Aorta (tissue), 5 donors: Measurements from ENCODE around the gene NFYC. TPM values are rescaled to one million over a fixed set of nuclear protein-coding genes. Genes with fewer than 3 reads are reported as not detected.

Experiments used
- ATAC-seq: fragments of 200-7000 bp; cut with Tn5 transposase; one replicate; pipeline ENCODE4 v1.9.1; 2022; ENCODE audit warnings: moderate library complexity; ENCODE audit not compliant: low FRiP score
- DNase-seq, 2 donors: peaks; one replicate each; pipeline ENCODE4 v3.0.0-alpha.2; 2020
- H3K27ac ChIP-seq, 2 donors: one replicate each; pipeline ENCODE4 v1.5.1; 2013; ENCODE audit warnings: low read length in 2 of 2, mild to moderate bottlenecking in 2 of 2, moderate library complexity in 2 of 2, control low read depth in 1 of 2, inconsistent platforms in 1 of 2, low read depth in 1 of 2
- H3K27me3 ChIP-seq, 2 donors: one replicate each; pipeline ENCODE4 v1.6.1; 2013; ENCODE audit warnings: control low read depth in 1 of 2, low read length in 1 of 2, mild to moderate bottlenecking in 1 of 2, moderate library complexity in 1 of 2; ENCODE audit not compliant: insufficient read depth in 2 of 2, control insufficient read depth in 1 of 2
- H3K36me3 ChIP-seq, 2 donors: one replicate each; pipeline ENCODE4 v1.6.1; 2013; ENCODE audit warnings: control low read depth in 1 of 2, low read length in 1 of 2, mild to moderate bottlenecking in 1 of 2; ENCODE audit not compliant: insufficient read depth in 2 of 2, control insufficient read depth in 1 of 2
- H3K4me1 ChIP-seq, 2 donors: one replicate each; pipeline ENCODE4 v1.6.1; 2013; ENCODE audit warnings: low read length in 2 of 2, control low read depth in 1 of 2, mild to moderate bottlenecking in 1 of 2, moderate library complexity in 1 of 2; ENCODE audit not compliant: insufficient read depth in 2 of 2, control insufficient read depth in 1 of 2
- H3K4me3 ChIP-seq, 2 donors: one replicate each; pipeline ENCODE4 v1.5.1; 2013; ENCODE audit warnings: low read length in 2 of 2, control low read depth in 1 of 2, mild to moderate bottlenecking in 1 of 2
- H3K9me3 ChIP-seq: one replicate; pipeline ENCODE4 v1.6.1; 2013; ENCODE audit warnings: mild to moderate bottlenecking, low read length; ENCODE audit not compliant: control insufficient read depth
- WGBS, 2 donors: extraction: QIAGEN DNeasy Blood & Tissue Kit; methylation state at CpG; one replicate each; pipeline ENCODE4 v1.1.7; 2013; 5-methylcytosine and 5-hydroxymethylcytosine counted together
- intact Hi-C, 2 donors: fragments of 100-400 bp; cut with DNase I; formaldehyde crosslinking; loops; one replicate each; pipeline versions ENCODE4 v1.14.2 to v1.15.0; 2022
- polyA plus RNA-seq, 2 donors: library from polyadenylated mRNA; stranded (reverse); fragments of 200-250 nt; gene quantifications; one replicate each; pipeline ENCODE4 v1.2.3, GENCODE V29; 2013
- total RNA-seq, 2 donors: library from RNA; stranded (reverse); fragmentation: NEBNext Ultra II Directional; extraction: Animal tissue kit (Norgen Biotek cat#: 25700); gene quantifications; one replicate each; pipeline ENCODE4 v1.2.1, GENCODE V29; 2021
- donor health status: healthy with polysubstance abuse.
- donor health status: Bipolar disorder and iron deficiency.
- donor health status: DM: no; HTN: no; CAD: no.
- donor health status: DM: no; HTN: no; CAD: no.
- donor health status: DM: yes; HTN: yes; CAD: no.

Gene NFYC
- total and polyA plus RNA-seq, 4 donors: 21.3 to 56.4 (median 37.6) TPM

DNA sequence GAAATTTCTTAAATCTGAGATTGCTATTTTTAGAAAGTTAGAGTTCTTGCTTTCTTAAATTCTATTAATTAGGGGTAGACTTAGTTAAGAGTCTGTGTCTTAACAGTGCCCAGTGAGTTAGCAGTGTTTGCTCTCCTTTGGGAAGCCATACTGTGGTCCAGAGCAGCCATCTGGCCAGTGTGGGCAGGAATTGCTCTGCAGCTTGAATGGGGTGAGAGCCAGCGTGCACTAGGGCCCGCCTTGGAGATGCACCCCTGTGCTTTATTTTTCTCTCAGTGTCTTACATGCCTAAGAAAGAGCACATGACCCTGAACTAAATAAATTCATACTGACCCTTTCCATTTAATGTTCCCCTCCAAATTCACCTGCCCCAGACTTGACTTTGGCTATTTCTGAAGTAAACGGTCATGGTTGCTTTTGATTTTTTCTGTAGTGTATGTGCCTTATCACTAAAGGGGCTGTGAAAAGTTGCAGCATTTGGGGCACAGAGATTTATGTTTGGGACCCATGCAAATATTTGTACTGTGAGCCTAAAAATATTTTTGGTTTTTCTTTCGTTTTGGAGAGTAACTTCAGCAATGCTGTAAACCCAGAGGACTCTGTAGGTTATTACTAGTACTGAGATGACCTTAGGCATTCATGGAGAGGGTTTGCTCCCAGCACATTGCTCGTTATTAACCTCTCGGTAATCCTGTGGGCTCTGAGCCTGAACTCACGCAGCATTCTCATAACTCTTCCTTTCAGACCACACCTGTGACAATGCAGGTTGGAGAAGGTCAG, 70.8 kb downstream of the NFYC start:
- no peaks in the 10 kb centered on the region for H3K9me3 ChIP-seq
- peaks cover 6 to 13% of the 10 kb centered on the region in 2 donors for H3K36me3 ChIP-seq
- intact Hi-C loops: loop anchor here in 1 of 2 donors (10.0 kb wide), 1 partner anchor 58 kb away; no protein-coding TSS in a partner anchor
- no peak overlapping the region for H3K4me3 ChIP-seq
- WGBS, 2 donors: 61 to 66% methylated on average over 7 of the region's 7 CpGs
- ATAC-seq (no peak), DNase-seq (no peak)
- no peak overlapping the region for H3K27ac ChIP-seq
- no peaks in the 10 kb centered on the region for H3K4me1 ChIP-seq
- H3K27me3 ChIP-seq: no peaks in the 10 kb centered on the region

GRCh38 chr1:40763742-40764532, 72.4 kb downstream of the NFYC start:
- DNase-seq: no peak
- no peak for ATAC-seq
- H3K4me3 ChIP-seq: no peak overlapping the region
- H3K36me3 ChIP-seq: peaks cover 6 to 12% of the 10 kb centered on the region in 2 donors
- intact Hi-C loops: loop anchor here in 1 of 2 donors (10.0 kb wide), 1 partner anchor 59 kb away; no protein-coding TSS in a partner anchor
- WGBS, 2 donors: 74 to 76% methylated on average over 9 of the region's 9 CpGs
- H3K9me3 ChIP-seq: no peaks in the 10 kb centered on the region
- no peaks in the 10 kb centered on the region for H3K4me1 ChIP-seq
- no peak overlapping the region for H3K27ac ChIP-seq
- no peaks in the 10 kb centered on the region for H3K27me3 ChIP-seq

GRCh38 chr1:40764981-40765380, 73.5 kb downstream of the NFYC start:
- H3K27me3 ChIP-seq: no peaks in the 10 kb centered on the region
- H3K36me3 ChIP-seq: peaks cover 6 to 12% of the 10 kb centered on the region in 2 donors
- no peaks in the 10 kb centered on the region for H3K9me3 ChIP-seq
- no peak overlapping the region for H3K4me3 ChIP-seq
- intact Hi-C loops: loop anchor here in 1 of 2 donors (10.0 kb wide), 1 partner anchor 60 kb away; no protein-coding TSS in a partner anchor
- WGBS, 2 donors: 68 to 70% methylated on average over 2 of the region's 2 CpGs
- no peaks in the 10 kb centered on the region for H3K4me1 ChIP-seq
- DNase-seq (no peak), ATAC-seq (no peak)
- H3K27ac ChIP-seq: no peak overlapping the region

GRCh38 chr1:40766017-40766416, 74.5 kb downstream of the NFYC start:
- Histone ChIP-seq H3K4me3 (no peak overlapping the region), H3K36me3 (peaks cover 6 to 12% of the 10 kb centered on the region in 2 donors), H3K9me3 (no peaks in the 10 kb centered on the region), H3K4me1 (no peaks in the 10 kb centered on the region), H3K27ac (no peak overlapping the region), H3K27me3 (no peaks in the 10 kb centered on the region)
- 90 to 97% methylated on average over 2 of the region's 2 CpGs for WGBS, 2 donors
- intact Hi-C loops: loop anchor here in 1 of 2 donors (10.0 kb wide), 1 partner anchor 61 kb away; no protein-coding TSS in a partner anchor
- ATAC-seq (no peak), DNase-seq (no peak)

DNA sequence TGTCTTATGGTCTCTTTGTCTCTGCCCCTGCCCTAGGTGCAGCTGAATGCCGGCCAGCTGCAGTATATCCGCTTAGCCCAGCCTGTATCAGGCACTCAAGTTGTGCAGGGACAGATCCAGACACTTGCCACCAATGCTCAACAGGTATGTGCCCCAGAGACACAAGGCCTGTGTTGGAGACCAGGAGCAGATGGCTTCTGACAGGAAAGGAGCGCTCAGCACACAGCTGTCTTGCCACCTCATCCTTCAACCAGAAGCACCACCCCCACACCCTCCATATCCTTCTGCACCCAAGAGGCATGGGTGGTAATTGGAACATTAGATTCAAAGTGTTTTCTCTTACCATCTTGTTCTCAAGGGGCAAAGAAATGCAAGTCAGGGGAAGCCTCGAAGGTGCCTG, 75.1 kb downstream of the NFYC start:
- H3K27me3 ChIP-seq: no peaks in the 10 kb centered on the region
- ATAC-seq (no peak), DNase-seq (no peak)
- no peak overlapping the region for H3K27ac ChIP-seq
- peaks cover 6 to 12% of the 10 kb centered on the region in 2 donors for H3K36me3 ChIP-seq
- intact Hi-C loops: loop anchor here in 1 of 2 donors (10.0 kb wide), 1 partner anchor 62 kb away; no protein-coding TSS in a partner anchor
- no peaks in the 10 kb centered on the region for H3K9me3 ChIP-seq
- no peaks in the 10 kb centered on the region for H3K4me1 ChIP-seq
- 93 to 95% methylated on average over 4 of the region's 4 CpGs for WGBS, 2 donors
- no peak overlapping the region for H3K4me3 ChIP-seq

GRCh38 chr1:40768146-40768990, 76.9 kb downstream of the NFYC start:
- no peak for ATAC-seq
- Histone ChIP-seq H3K27me3 (no peaks in the 10 kb centered on the region), H3K36me3 (peaks cover 6 to 15% of the 10 kb centered on the region in 2 donors), H3K4me3 (no peak overlapping the region), H3K9me3 (no peaks in the 10 kb centered on the region), H3K27ac (no peak overlapping the region), H3K4me1 (no peaks in the 10 kb centered on the region)
- intact Hi-C loops: loop anchor here in 1 of 2 donors (10.0 kb wide), 1 partner anchor 64 kb away; no protein-coding TSS in a partner anchor
- WGBS, 2 donors: 59 to 68% methylated on average over 7 of the region's 7 CpGs
- DNase-seq: no peak

DNA sequence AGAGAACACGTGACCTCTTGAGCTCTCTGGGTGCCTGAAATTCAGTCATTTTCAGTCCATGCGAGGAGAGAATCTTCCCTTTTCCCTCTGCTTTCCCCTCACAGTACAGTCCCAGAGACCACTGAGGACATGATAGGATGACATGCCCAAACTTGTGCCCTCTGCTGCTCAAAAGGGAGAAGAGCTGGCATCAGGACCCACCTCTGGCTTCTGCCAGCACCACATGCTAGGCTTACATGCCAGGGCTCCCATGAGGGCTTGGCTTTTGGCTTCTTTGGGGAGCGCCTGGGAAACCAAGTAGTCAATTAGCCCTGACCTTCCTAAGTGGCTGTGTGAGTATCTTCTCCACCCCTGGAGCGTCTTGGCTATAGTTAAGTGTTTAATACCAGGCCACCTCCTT, 78.3 kb downstream of the NFYC start:
- no peaks in the 10 kb centered on the region for H3K9me3 ChIP-seq
- ATAC-seq (no peak), DNase-seq (no peak)
- intact Hi-C loops: loop anchor here in 1 of 2 donors (5.0 to 10.0 kb wide), 3 partner anchors 65 to 155 kb away; no protein-coding TSS in a partner anchor
- no peaks in the 10 kb centered on the region for H3K4me1 ChIP-seq
- no peak overlapping the region for H3K27ac ChIP-seq
- WGBS, 2 donors: 41 to 56% methylated on average over 4 of the region's 4 CpGs
- no peaks in the 10 kb centered on the region for H3K27me3 ChIP-seq
- peaks cover 6 to 15% of the 10 kb centered on the region in 2 donors for H3K36me3 ChIP-seq
- no peak overlapping the region for H3K4me3 ChIP-seq
